Activated CD4-positive, alpha-beta T cell treated with anti-CD3 and anti-CD28 coated beads, Interleukin-2, amount 50 U/mL, for 1 hour (primary cell): ENCODE results near the gene SFSWAP.
"Not testable (repeated sequence)": the region's sequence is repeated elsewhere in the genome, so short reads cannot be mapped to it uniquely, and the experiment has no call there.

Experiments used
- DNase-seq: peaks from one replicate; pipeline ENCODE4 v3.0.0-alpha.2; 2020

The SFSWAP gene

GRCh38 chr12:131703161-131703560 is 7.7 kb upstream of the SFSWAP start:
- no peak for DNase-seq

GRCh38 chr12:131704509-131704908 is 6.4 kb upstream of the SFSWAP start:
- no peak for DNase-seq

- not testable (repeated sequence) for DNase-seq
Measured at GRCh38 chr12:131706709-131707108, 4.2 kb upstream of the SFSWAP start.

- DNase-seq: no peak
Measured at GRCh38 chr12:131709226-131709625, 1.7 kb upstream of the SFSWAP start.

- DNase-seq: no peak
Measured at GRCh38 chr12:131711551-131712205, 788 bp downstream of the SFSWAP start.

GRCh38 chr12:131713349-131713748 is 2.5 kb downstream of the SFSWAP start:
- no peak for DNase-seq

GRCh38 chr12:131714759-131715158 is 3.9 kb downstream of the SFSWAP start:
- no peak for DNase-seq

- DNase-seq: no peak
Measured at GRCh38 chr12:131716282-131716681, 5.4 kb downstream of the SFSWAP start.

- no peak for DNase-seq
Measured at GRCh38 chr12:131720241-131720640, 9.4 kb downstream of the SFSWAP start.

- DNase-seq: no peak
Measured at GRCh38 chr12:131720921-131721320, 10.0 kb downstream of the SFSWAP start.

GRCh38 chr12:131721548-131721947 is 10.7 kb downstream of the SFSWAP start:
- DNase-seq: no peak

- no peak for DNase-seq
Measured at GRCh38 chr12:131723532-131723931, 12.6 kb downstream of the SFSWAP start.

GRCh38 chr12:131724534-131724933 is 13.6 kb downstream of the SFSWAP start:
- DNase-seq: no peak

- no peak for DNase-seq
Measured at GRCh38 chr12:131725503-131725902, 14.6 kb downstream of the SFSWAP start.

GRCh38 chr12:131728720-131729119 is 17.8 kb downstream of the SFSWAP start:
- no peak for DNase-seq

- no peak for DNase-seq
Measured at GRCh38 chr12:131729254-131729955, 18.5 kb downstream of the SFSWAP start.

- no peak for DNase-seq
Measured at GRCh38 chr12:131732996-131733615, 22.2 kb downstream of the SFSWAP start.

- no peak for DNase-seq
Measured at GRCh38 chr12:131733874-131734273, 23.0 kb downstream of the SFSWAP start.

GRCh38 chr12:131734336-131735152 is 23.7 kb downstream of the SFSWAP start:
- DNase-seq: no peak

GRCh38 chr12:131735153-131735456 is 24.2 kb downstream of the SFSWAP start:
- no peak for DNase-seq

GRCh38 chr12:131735476-131736445 is 24.9 kb downstream of the SFSWAP start:
- DNase-seq: no peak

GRCh38 chr12:131736446-131737149 is 25.7 kb downstream of the SFSWAP start:
- DNase-seq: no peak
